Measurements from ENCODE around the gene PDGFA.

PDGFA gene

GRCh38 chr7:515628-516027, 4.0 kb downstream of the PDGFA start:
- DNase-seq, result no peak

DNA sequence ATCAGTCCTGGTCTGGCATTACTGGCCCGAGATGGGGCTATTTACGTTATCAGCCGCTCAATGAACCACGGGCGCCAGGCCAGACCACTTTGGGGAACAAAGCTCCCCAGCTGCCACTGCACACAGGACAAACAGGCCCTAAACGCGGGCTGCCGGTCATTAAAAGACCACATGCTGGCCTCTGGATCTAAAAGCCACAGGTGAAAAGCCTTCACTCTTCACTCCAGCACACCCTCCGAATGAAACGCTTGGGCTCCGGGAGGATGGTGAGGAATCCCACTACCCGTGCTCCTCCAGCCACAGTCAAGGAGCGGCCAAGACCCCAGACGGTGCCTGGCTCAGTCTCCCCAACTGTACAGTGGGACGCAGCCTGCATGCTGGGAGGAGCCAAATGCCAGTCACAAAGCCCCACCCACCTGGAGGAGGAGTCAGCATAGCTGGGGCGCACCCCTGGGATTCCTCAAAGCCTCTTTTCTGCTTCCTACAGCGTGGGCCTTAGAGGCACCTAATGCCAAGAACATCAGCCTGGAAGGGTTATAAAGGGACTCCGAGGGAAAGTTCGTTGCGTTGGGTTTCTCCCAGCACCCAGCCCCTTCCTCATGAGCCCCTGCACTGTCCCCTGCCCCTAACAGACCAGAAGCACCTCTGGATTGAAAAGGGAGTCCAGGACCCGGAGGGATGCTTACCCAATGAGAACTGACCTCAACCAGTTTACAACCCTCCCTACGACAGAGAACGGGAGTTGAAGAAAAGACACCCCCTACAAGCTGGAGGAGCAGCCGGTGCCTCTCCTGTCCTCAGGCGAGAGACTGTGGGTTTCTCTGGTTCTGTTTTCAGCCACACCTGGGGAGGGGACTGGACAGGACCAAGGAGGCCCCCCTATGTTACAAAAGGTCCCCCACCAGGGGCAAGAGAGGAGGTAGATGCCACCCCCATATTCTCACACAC, 4.7 kb downstream of the PDGFA start:
- no peak for DNase-seq

- DNase-seq, result no peak
These were observed 5.4 kb downstream of the PDGFA start for GRCh38 chr7:514242-514641.

GRCh38 chr7:513521-514166, 6.0 kb downstream of the PDGFA start:
- DNase-seq, result no peak

DNA sequence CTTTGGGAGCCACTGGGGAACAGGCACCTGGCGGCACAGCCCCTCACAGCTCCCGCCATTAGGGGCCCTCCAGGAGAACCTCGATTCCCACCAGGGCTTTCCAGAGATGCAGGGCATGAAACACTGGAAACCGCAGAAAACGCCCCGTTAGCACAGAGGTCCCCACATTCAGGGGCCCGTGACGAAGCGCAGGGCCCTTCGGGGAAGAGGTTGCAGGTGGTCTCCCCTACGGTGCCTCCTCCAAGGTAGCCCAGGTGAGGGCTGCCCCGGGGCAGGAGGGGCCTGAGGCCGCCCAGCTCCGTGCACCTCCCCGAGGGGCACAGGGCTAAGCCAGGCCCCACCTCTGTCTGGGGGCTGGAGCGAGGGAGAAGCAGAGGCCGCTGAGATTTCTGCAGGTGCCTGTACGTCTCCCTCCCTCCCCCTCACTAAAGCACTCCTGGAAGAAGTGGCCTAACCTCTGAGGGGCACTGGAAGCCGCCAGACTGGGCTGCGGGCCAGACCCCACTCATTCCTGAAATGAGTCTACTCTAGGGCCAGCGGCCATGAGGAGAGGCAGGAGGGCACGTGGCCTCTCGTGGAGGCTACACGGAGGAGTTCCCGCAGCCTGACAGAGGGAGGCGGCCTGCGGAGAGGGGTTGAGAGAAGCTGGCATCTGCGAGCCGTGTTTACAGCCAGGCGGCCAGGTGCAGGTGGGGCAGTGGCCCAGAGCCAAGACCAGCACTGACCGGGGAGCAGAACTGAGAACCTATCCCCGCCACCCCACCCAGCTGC, 6.9 kb downstream of the PDGFA start:
- DNase-seq, result no peak

GRCh38 chr7:512146-512510, 7.5 kb downstream of the PDGFA start:
- DNase-seq, result no peak

DNA sequence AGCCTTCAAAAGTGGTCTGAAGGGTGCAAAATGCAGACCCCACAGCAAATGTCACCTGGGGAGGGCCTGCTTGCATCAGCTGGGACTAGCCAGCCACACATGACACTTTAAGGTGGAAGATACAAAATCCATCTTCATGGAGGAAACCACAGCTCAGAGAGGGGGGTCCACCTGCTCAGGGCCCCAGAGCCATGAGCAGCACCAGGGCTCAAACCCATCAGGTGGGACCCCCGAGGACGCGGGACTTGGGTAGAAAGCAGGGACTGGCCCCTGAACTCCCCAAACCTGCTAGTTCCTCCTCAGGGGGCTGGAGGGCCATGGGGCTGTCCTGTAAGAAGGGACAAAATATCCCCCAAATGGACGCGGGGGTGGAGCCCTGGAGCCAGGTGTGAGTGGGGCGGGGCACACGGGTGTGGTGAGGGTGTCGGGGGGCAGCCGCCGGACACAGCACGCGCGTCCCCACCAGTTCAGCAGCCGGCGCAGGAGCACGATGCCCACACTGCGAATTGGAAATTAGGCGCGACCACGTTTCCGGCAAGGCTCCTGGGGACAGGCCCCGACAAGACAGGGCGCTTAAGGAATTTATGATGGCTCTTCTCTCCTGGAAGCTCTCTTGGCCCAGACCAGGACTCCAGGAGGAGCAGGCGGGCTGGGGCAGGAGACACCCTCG, 8.0 kb downstream of the PDGFA start:
- no peak for DNase-seq

DNA sequence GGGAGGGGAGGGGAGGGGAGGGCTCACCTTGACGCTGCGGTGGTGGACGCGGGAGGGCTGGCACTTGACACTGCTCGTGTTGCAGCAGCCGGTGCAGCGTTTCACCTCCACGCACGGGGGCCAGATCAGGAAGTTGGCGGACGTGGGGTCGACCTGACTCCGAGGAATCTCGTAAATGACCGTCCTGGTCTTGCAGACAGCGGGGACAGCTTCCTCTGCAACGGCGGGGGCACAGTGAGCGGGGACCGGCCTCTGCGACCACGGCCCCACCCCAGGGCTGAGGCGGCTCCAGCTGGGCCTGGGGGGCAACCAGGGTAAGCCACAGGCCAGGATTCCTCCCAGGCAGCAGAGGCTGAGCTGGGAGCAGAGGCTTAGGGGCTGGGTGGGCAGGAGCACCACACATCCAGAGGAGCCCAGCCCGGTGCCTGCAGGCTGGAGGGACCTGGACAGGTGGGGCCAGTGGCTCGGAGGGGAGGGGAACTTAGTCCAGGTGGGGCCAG, 8.8 kb downstream of the PDGFA start:
- no peak for DNase-seq

- DNase-seq, result no peak
These were observed 9.5 kb downstream of the PDGFA start for GRCh38 chr7:510131-510481.

DNA sequence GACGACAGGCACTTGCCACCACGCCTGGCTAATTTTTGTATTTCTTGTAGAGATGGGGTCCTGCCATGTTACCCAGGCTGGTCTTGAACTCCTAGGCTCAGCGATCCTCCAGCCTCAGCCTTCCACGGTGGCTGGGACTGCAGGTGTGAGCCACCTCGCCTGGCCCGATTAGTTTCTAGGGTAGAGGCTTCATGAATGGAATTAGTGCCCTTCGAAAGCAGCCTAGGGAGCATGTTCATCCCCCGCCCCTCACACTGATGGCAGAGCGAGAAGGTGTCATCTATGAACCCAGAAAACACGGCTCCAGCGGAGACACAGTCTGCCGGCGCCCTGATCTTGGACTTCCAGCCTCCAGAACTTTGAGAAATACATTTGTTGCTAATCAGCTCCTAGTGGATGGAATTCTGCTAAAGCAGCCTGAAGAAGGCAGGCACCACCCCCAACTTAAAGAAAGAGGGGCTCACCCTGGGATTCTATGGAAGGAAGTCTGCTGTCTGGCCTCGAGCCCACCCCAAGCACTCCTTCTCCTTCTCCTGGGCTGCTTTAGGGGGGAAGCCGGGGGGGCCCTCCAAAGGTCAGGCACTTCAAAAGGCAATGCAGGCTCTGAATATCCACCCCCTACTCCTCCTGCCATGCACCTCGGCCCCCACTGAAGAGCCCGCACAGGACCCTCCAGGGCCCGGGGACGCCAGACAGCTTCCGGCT, 10.1 kb downstream of the PDGFA start:
- no peak for DNase-seq

- DNase-seq, result no peak
These were observed 11.0 kb downstream of the PDGFA start for GRCh38 chr7:508461-509170.

GRCh38 chr7:507623-508300, 11.9 kb downstream of the PDGFA start:
- no peak for DNase-seq

DNA sequence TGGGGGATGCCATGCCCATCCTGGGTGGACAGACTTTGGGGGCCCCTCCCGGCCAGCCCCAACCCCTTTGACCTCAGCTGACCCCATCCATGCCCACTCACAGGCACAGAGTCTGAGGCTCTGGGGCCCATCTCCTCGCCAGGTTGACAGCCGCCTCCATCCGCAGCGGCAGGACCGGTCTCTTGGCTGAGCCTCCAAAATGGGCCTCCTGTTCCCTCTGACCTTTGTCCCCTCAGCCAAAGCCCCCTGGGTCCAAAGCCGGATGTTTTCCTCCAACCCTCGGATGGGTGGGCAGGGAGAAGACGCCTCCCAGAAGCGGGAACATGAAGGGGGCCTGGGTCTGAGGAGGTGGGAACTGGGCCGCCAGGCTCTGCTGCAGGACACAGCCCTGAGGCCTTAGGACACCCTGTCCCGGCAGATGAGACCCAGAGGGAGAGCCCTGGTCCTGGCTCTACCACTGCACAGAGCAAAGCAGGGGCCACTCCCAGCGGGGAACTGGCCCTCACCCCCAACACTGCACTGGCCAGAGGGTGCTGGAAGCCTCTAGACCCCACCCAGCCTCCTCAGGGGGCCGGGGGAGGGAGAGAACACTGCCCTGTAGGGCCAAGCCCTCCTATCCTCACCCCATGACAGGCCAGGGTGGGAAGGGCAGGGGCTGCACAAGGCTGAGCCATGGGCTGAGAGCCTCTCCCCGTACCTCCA, 12.6 kb downstream of the PDGFA start:
- DNase-seq, result no peak

GRCh38 chr7:506391-506831, 13.2 kb downstream of the PDGFA start:
- no peak for DNase-seq

DNA sequence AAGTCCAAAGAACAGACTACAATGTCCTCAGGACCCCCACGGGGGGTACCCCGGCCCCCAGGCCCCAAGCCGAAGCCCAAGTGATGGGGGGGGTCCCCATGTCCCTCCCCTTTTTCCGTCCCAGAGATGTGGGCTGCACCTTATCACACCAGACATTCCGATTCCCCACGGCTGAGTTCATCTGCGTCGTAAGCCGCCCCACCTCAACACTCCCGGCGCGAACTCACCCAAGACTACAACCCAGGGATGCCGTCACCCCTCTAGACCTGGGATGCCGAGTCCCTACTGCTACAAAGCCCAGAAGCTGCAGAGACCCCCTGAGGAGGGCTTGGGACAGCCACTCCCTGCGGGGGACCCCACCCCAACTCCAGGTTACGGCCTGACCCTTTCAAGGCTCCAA, 14.5 kb downstream of the PDGFA start:
- no peak for DNase-seq

- DNase-seq, result no peak
These were observed 15.2 kb downstream of the PDGFA start for GRCh38 chr7:504221-505111.

- no peak for DNase-seq
These were observed 16.0 kb downstream of the PDGFA start for GRCh38 chr7:503575-504111.

DNA sequence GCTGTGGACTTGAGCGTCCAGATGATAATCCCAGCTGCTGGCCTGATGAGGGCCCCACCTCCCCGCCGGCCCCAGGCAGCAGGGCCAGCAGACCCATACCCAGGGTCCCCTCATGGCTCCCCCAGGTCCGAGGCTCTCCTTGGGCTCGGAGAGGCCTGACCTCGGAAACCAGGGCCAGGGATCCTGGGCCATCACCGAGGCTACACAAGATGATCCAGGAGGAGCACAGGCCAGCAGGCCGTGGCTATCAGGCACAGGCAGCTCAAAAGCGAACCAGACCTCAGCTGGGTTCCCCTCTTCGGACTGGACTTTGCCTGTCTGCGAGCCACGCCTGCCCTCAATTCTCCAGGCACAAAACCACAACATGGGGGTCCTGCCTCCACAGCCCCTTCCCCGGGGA, 17.4 kb downstream of the PDGFA start:
- no peak for DNase-seq

DNA sequence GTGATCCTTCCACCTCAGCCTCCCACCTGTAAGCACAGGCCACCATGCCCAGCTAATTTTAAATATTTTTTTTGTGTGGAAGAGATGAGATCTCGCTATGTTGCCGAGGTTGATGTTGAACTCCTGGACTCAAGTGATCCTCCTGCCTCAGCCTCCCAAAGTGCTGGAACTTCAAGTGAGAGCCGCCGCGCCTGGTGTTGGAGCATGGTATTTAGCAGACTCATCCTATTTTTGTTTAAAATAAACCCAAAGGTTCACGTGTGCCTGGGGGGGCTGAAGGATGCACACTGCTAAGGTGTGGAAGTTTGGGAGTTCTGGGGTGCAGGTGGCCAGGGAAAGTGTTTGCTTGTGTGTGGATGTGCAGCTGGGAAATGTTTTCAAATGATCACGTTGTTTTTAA, 18.1 kb downstream of the PDGFA start:
- no peak for DNase-seq
